DMS 273 (cell line): ENCODE measurements around the gene CD300H.

Experiments
- DNase-seq: peaks from one replicate; lab custom pipeline; 2025; ENCODE audit not compliant: unreplicated experiment; lab: John Stamatoyannopoulos, UW

CD300H gene

DNA sequence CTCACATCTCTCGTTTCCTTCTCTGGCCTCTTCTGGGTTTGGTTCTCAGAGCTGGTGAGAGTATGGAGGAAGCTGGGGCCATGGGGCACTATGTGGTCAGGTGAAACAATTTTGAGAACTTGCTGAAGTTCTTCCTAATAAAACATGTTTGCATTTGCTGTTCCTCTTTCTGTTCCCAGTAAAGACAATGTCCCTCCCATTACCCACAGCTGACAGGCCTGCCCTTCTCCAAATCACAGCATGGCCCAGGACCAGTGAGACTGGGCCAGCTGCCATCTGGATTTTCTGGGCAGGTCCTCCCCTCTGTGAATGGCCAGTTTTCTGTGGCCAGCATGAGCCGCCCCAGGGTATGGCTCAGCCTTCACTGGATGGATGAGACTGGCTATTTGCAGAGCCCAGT, at the start of gene CD300H:
TSS of gene CD300H (minus strand) at position 113 of the 400 bp plus-strand sequence.
- DNase-seq, result no peak

DNA sequence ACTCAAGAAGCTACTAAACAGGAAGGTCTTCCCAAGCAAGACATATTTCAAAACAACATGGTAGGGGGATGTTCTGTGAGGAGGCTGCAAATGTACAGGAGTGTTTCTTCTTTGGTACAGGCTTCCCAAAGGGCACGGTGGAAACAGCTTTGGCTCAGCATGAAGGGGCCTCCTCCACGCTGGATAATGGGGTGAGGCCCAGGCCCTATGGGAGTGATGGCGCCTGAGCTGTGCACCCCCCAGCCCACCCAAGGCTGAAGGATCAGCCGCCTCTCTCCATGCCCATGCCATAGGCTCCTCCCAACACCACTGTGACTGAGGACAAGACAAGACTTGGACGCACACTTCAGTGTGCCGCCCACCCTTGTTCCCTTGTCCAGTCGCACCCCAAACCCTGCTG, 49.4 kb upstream of the CD300H start:
- no peak for DNase-seq

DNA sequence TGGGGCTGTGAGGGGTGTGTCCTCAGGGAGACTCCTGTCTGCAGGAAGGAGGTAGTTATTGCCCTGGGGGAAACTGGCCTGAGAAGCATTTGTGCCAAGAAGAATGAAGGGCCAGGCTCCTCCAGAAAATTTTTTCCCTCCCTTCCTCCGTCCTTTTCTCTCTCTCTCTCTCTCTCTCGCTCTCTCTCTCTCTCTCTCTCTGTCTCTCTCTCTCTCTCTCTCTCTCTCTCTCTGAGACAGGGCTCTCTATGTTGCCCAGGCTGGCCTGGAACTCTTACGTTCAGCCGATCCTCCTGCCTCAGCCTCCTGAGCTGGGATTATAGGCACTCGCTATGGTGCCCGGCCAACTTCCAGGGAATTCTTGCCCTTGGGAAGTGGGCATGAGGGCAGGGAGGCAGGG, 44.7 kb upstream of the CD300H start:
- DNase-seq, result no peak

DNA sequence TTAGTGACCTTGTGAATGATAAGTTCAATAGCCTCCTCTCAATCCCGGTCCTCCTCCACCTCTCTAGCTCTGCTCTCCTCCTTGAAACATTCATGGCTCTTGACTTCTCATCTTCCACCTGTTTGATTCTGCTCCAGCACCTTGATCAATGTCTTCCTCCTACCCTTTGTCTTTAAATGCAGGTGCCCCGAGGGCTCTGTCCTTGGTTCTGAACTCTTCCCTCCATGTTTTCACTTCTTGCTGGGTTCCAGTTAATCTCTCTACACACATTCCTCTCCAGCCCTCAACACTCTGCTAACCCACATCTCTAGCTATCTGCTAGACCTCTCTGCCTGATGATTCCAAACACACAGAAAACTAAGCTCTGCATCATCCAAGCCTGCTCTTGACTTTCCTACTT, 42.8 kb upstream of the CD300H start:
- DNase-seq, result no peak

DNA sequence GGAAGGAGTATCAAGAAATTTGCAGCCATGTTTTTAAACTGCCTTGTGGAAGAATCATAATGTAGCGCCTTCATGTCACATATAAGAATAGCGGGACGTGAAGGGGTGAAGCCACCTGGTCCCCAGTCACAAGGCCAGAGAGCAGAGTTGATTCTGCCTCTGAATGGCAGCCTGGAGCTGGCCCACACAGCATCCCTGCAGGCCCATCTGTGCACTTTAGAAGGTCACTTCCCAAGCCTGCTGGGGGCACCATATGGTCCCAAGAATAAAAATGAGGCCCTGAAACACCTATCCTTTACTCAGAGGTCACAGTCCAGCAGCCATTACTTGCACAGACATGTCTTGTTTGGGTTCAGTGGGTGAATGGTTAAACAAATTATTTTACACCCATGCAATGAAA, 41.2 kb upstream of the CD300H start:
- peak; percentile 74 for DNase-seq

DNA sequence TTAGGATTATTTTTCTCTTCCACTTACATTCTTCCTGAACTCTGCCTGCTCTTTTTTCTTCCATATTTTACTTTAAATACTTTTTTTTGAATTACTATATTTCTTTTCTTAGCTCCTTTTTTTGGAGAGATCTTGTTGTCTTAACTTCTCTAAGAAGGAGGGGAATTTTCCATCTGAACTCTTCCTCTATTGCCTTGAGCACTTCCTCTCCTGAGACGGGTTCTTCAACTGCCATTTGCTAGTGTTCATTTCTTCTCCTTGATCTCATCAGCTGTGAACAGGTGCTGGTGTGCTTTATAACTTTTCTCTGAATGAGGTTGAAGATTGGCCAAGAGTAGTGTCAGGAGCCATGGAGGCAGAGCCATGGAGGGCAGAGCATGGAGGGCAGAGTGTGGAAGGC, 39.9 kb upstream of the CD300H start:
- no peak for DNase-seq

DNA sequence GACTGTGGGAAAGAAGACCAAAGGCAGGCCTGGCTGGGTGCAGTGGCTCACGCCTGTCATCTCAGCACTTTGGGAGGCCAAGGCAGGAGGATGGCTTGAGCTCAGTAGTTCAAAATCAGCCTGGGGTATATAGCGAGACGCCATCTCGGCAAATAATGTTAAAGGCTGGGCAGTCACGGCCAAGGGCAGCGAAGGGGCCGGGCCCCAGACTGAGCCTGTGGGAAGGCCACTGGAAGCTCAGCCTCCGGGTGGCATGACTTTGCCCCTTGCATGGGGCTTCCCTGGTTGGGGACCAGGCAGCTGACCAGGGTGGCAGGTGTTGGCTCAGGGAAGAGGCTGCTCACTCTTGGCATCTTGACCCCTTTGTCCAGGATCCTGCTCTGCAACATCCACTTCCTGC, 38.7 kb upstream of the CD300H start:
- no peak for DNase-seq

DNA sequence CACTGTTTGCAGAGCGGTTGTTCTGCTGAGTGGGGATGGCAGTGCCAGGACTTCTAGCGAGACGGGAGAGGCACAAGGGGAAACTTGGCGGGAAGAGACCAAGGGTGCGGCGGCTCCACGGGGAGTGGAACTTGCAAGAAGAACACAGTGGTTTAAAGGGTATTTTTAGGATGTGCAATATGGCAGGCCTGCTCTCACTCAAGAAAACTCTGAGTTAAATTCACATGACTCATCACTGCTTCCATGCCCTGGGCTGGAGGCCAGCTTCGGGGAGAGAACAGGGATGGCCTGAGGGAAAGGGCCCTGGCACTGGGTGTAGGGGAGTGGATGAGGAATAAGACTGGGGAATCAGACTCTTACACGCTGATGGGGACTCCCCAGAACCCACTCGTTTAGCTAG, 38.1 kb upstream of the CD300H start:
- peak; percentile 64 for DNase-seq

DNA sequence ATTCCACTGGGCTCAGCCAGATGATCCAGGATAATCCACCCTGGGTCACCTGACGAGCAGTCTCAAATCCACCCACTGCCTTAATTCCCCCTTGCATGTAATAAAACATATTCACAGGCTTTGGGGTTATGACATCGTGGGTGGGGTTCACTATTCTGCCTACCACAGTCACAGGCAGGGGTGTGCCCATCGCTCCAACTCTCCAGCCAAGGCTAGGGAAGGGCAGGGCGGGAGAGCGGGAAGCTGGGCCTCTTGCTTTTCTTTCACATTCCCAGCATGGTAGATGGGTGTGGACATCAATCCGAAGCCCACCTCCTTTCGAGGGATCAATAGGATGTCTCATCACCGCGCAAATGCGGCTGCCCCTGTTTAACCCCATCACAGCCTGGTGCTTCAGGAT, 37.5 kb upstream of the CD300H start:
- no peak for DNase-seq

DNA sequence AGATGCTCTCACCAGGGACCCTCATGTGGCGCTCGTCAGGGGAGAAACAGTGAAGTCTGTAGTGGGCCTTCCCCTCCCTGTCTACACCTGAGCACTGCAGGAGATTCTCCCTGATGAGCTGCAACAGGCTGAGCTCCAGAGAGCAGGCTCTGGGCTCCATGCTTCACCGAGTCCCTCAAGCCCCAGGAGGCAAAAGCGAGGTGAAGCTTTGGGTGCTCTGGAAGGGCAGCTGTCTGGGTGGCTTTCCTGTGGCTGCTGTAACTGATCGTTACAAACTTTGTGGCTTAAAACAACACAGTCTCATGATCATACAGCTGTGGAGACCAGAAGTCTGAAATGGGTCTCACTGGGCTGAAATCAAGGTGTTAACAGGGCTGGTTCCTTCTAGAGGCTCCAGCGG, 36.9 kb upstream of the CD300H start:
- DNase-seq, result no peak

DNA sequence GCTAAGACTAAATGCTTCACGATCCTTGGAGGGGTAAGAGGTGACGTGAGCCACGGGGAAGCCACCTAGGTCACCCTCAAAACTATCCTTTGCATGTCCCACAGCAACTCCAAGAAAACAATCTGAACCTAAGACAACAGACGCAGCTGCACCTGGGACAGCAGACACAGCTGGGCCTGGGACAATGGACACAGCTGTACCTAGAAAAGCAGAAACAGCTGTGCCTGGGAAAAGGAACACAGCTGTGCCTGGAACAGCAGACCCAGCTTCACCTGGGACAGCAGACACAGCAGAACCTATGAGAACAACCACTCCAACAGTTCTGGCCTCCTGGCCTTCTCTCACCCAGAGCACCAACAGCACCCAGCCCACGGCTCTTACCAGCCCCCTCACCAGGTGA, 36.4 kb upstream of the CD300H start:
- no peak for DNase-seq

DNA sequence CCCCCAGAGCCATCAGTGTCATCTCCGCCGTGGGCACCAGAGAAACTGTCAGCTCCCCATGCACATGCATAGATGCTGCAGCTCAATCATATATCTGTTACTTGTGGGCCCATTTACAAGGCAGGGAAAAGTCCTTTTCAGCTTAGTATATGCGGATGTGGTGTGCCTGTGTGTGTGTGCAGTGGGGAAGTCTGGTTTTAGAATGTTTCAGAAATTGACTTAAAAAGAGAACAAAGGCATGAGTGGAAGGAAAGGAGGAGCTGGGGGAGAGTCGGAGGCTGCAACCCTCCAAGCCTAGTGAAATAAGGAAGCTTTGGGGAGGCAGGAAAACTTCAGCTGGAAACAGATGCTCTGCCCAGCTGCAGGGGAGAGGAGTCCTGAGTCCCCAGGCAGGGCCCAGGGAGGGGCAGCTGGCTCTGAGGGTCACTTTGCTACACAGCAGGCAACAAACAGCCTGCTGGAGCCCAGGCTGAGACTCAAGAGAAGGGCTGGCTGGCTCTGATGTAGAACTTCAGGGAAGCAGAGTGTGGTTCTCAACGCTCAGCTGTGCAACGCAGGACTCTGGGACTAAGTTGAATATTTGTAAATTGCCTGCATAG, 35.8 kb upstream of the CD300H start:
- no peak for DNase-seq

DNA sequence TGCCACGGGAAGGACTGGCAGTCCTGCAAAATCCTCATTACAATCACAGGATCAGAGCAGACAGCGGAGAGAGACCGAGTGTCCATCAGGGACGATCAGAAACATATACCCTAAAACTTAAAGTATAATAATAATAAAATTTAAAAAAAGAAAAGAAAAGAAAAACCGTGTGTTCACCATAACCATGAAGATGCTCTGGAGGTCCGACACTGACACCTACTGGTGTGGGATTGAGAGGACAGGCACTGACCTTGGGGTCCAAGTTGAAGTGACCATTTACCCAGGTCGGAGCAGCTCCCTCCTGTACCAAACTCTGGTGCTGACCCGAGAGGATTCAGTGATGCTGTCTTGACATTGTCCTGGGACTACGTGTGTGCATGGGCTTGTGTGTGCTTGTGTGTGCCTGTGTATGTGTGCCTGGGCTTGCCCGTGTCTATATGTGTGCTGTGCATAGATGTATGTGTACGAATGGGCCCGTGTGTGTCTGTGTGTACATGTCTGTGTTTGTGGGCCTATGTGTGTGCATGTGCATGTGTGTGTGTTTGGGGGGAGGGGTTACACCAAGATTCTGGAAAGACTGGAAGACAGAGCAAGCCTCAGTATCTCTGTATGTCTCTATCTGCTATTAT, 34.7 kb upstream of the CD300H start:
- DNase-seq, result peak; percentile 60

DNA sequence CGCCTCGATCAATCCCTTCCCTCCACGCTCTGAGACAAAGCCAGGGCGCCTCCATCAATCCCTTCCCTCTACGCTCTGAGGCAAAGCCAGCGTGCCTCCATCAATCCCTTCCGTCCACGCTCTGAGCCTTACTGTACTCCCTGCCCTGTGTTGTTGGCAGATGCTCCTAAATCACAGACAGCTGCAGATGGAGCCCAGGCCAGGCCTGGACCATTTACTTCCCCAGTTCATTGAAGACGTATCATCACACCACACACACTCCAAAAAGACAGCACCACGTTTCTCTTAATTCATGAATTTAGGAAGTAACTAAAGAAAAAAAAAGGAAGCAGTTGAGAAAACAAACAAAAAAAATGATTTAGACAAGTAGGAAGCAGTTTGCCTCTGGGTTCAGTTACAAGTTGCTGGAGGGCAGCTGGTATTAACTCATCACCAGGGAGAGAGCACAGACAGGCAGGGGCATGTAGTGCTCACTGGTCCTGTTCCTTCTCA, 32.2 kb upstream of the CD300H start:
- DNase-seq, result peak; percentile 48

DNA sequence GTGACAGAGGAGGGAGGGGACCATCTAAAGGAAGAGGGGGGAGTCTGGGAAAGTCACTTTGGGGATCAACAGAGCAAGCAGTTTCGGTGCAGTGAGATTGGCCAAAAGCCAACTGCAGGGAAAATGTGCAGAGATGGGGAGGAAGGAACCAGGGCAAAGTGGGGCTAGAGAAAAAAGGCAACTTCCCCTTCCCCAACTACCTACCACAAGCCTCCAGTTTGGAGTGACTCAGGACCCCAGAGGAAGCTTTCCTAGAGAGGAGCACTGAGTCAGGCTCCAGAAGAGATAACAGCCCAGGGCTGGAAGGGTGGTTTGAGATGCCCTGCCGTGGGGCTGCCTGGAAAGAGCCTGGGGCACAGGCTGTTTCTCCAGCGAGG, 31.7 kb upstream of the CD300H start:
- DNase-seq, result no peak

DNA sequence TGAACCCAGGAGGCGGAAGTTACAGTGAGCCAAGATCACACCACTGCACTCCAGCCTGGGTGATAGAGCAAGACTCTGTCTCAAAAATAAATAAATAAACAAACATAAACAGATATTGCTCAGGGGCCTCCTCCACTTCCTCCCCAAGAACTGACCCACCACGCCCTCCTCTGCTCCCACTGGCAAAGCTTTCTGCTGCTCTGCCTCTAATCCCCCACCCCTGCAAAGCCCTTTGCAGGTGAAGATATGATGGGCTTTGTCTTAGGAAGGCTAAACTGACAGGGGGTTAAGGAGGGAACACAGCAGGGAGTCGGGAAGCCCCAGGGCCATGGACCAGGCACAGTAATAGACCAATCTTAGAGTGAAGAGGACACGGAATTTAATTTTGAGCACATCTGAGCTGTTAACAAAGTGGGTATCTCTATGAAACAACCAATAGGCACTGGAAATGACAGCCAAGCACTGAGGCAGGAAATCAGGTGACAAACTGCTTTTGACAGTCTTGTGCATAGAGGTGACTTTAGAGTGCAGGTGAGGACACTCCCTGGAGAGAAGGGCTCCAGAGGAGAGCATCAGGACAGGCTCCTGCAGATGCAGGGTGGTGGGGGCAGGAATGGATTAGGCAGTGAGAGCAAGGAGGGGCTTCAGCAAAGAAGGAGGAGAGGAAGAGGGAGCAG, 31.2 kb upstream of the CD300H start:
- DNase-seq, result no peak

DNA sequence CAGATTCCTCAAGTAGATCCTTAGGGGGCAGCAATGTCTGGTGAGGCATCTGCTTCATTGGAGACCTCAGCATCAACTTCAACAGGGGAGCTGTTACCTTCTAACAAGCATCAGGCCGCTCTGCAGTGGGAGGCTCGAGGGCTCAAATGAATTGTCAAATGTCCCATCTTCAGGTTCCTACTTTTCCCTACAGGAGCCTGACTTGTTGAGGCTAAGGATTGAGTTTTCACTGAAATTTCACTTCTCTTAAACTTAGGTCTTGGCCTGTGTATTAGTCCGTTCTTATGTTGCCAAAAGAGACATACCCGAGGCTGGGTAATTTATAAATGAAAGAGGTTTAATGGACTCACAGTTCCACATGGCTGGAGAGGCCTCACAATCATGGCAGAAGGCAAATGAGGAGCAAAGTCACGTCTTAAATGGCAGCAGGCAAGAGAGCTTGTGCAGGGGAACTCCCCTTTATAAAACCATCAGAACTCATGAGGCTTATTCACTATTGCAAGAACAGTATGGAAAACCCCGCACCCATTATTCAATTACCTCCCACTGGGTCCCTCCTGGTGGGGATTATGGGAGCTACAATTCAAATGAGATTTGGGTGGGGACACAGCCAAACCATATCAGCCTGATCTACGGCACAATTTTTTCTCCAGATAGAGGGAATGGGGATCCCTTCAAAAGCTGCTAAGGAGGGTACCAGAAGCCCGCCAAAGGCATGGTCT, 29.9 kb upstream of the CD300H start:
- DNase-seq, result no peak

DNA sequence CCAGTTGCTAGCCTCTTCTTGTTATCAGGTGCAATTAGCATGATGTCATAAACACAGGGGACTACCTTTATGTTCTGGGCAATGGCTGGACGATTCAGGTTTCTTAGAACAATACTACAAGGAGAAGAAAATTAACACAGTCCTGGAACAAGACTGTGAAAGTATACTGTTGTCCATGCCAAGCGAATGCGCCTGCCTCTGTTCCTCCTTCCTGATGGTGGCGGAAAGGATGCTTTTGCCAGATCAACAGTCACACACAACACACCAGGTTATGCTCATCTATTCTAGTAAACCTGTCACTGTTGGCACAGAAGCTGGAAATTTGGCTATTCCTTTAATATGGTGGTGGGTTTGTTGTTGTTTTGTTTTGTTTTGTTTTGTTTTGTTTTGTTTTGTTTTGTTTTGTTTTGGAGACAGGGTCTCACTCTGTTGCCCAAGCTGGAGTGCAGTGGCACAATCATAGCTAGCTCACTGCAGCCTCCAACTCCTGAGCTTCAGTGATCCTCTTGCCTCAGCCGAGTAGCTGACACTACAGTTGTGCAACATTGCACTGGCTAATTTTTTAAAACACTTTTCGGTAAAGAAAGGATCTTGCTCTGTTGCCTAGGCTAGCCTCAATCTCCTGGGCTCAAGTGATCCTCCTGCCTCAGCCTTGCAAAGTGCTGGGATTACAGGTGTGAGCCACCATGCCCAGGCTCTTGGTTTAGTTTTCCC, 27.9 kb upstream of the CD300H start:
- no peak for DNase-seq

DNA sequence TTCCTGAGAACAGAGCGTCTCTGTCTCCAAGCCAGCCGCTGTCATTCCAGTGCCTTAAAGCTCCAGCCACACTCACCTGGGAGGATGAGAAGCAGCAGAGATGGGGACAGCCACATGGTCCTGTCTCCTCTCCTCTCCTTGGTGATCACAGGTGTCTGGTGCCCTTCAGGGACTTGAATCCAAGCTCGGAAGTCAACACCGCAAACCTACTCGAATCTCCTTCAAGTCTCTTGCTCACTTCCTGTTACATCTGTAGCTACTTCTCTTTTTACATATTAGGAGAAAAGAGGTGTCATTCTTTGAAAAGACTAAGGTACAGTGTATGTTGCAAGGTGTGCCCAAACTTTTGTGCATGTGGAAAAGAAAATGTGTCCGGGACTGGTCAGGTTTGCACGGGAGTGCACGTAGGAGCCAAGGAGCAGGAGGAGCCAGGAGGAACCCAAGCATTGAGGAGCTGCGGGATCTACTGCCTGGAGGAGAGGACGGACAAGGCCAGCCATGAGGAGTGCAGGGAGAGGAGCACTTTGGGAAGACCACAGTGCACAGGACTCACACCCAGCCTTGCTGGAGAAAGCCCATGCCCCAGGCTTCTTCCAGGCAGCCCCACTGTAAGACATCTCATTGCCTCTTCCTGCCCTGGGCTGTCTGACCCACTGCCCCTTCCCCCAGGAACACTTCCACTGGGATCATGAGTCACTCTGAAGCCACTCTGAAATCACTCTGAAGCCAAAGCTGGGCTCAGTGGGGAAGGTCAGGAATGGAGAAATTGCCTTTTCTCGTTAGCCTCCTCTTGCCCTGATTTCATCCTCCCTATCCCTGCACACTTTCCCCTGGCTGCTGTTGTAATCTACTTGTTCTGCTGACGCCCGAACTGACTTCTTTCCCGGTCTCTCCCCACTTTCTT, 25.0 kb upstream of the CD300H start, which contains the start of gene CD300LD:
TSS of gene CD300LD (minus strand) at position 197 of the 904 bp plus-strand sequence. CDS start at position 116, 81 bp downstream.
- no peak for DNase-seq

DNA sequence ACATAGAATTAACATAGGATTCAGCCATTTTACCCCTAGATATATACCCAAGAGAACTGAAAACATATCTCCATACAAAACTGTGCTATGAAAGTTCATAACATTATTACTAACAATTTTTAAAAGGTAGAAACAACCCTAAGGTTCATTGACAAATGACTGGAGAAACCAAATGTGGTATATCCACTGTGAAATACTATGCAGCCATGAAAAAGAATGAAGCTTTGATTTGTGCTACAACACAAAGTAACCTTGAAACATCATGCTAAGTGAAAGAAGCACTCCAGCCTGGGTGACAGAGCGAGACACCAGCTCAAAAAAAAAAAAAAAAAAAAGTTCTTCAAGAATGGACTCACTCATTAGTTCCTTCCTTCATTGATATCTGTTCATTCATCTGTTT, 24.2 kb upstream of the CD300H start:
- no peak for DNase-seq
